PC-3 (cell line): ENCODE measurements around the gene ABHD2. TPM values are rescaled to one million over a fixed set of nuclear protein-coding genes. Genes with fewer than 3 reads are reported as not detected.

Experiments
- ATAC-seq: fragments of 200-7000 bp; cut with Tn5 transposase; 2 replicates; pipeline ENCODE4 v1.9.1; 2020; ENCODE audit warnings: mild to moderate bottlenecking, moderate library complexity
- BruUV-seq: library from RNA; stranded (reverse); fragments of 400-500 nt; replicated peaks from 2 replicates; lab custom pipeline; 2021; lab: Mats Ljungman, UMichigan
- CTCF ChIA-PET: fragments of 300-600 bp; sonication (Branson Sonifier 250); formaldehyde crosslinking; loops from one replicate; lab custom pipeline; 2022; ENCODE audit warnings: antibody characterized with exemption; lab: Charles Lee
- POLR2A ChIA-PET: fragments of 300-600 bp; sonication (Branson Sonifier 250); formaldehyde crosslinking; loops from one replicate; lab custom pipeline; 2022; ENCODE audit warnings: antibody characterized with exemption; ENCODE audit not compliant: unreplicated experiment; lab: Charles Lee
- DNase-seq: peaks from one replicate; pipeline ENCODE4 v3.0.0-alpha.2; 2015
- H2AFZ ChIP-seq: fragments of 300-600 bp; sonication (generic); 2 replicates; pipeline ENCODE4 v1.6.0; 2016; ENCODE audit warnings: antibody characterized with exemption, low read length
- H3F3A ChIP-seq: fragments of 300-600 bp; sonication (generic); one replicate; pipeline ENCODE4 v1.6.0; 2017; ENCODE audit warnings: antibody characterized with exemption, low read length, control low read depth, mild to moderate bottlenecking; ENCODE audit not compliant: unreplicated experiment
- H3K27ac ChIP-seq: fragments of 300-600 bp; sonication (generic); 2 replicates; pipeline ENCODE4 v1.5.1; 2016; ENCODE audit warnings: mild to moderate bottlenecking, low read length
- H3K27me3 ChIP-seq: fragments of 300-600 bp; sonication (generic); 2 replicates; pipeline ENCODE4 v1.6.1; 2016; ENCODE audit warnings: low read length, mixed read lengths
- H3K36me3 ChIP-seq: fragments of 300-600 bp; sonication (generic); 2 replicates; pipeline ENCODE4 v1.6.1; 2016; ENCODE audit warnings: low read depth, mixed run types, low read length, mixed read lengths
- H3K4me1 ChIP-seq: fragments of 300-600 bp; sonication (generic); 2 replicates; pipeline ENCODE4 v1.5.1; 2016; ENCODE audit warnings: low read length; ENCODE audit not compliant: insufficient read depth
- H3K4me2 ChIP-seq: fragments of 300-600 bp; sonication (generic); 2 replicates; pipeline ENCODE4 v1.6.0; 2016; ENCODE audit warnings: low read length
- H3K4me3 ChIP-seq: fragments of 300-600 bp; sonication (generic); 2 replicates; pipeline ENCODE4 v1.5.1; 2016; ENCODE audit warnings: mild to moderate bottlenecking, low read length, mixed read lengths
- H3K79me2 ChIP-seq: fragments of 300-600 bp; sonication (generic); 2 replicates; pipeline ENCODE4 v1.6.1; 2017; ENCODE audit warnings: low read length, mixed read lengths
- H3K9ac ChIP-seq: fragments of 300-600 bp; sonication (generic); 2 replicates; pipeline ENCODE4 v1.6.0; 2016; ENCODE audit warnings: mild to moderate bottlenecking, low read length
- H3K9me2 ChIP-seq: fragments of 300-600 bp; sonication (generic); replicated peaks from 2 replicates; pipeline ENCODE4 v1.6.1; 2016; ENCODE audit warnings: mixed run types, low read length, mixed read lengths
- H3K9me3 ChIP-seq: fragments of 300-600 bp; sonication (generic); 2 replicates; pipeline ENCODE4 v1.6.1; 2016; ENCODE audit warnings: low read length, mixed read lengths
- H4K20me1 ChIP-seq: fragments of 300-600 bp; sonication (generic); 2 replicates; pipeline ENCODE4 v1.6.1; 2016; ENCODE audit warnings: low read length, mixed read lengths
- CTCF ChIP-seq: fragments of 300-600 bp; sonication (generic); conservative IDR thresholded peaks from 2 replicates; pipeline ENCODE4 v1.5.1; 2017; ENCODE audit warnings: antibody characterized with exemption, low read depth, mild to moderate bottlenecking, low read length
- EZH2 ChIP-seq: fragments of 300-600 bp; sonication (generic); IDR thresholded peaks from one replicate; pipeline ENCODE4 v1.6.1; 2017; ENCODE audit warnings: antibody characterized with exemption, mild to moderate bottlenecking, low read length; ENCODE audit not compliant: unreplicated experiment
- EZH2phosphoT487 ChIP-seq: fragments of 300-600 bp; sonication (generic); IDR thresholded peaks from 2 replicates; pipeline ENCODE4 v1.6.1; 2018; ENCODE audit warnings: mild to moderate bottlenecking, antibody characterized with exemption, low read length, borderline replicate concordance
- intact Hi-C: fragments of 100-400 bp; cut with micrococcal nuclease; formaldehyde crosslinking; loops from 2 replicates; pipeline ENCODE4 v1.9.0; 2023
- total RNA-seq: library from RNA; depleted of rRNA; stranded (reverse); fragments of >200 nt; gene quantifications from 2 replicates; pipeline ENCODE4 v1.2.3, GENCODE V29; 2014

ABHD2 gene
- total RNA-seq, 1 experiment from 2014 or later: 34.0 TPM

GRCh38 chr15:89167267-89168176 lies 79.3 kb downstream of the ABHD2 start:
- peak; percentile 93 for DNase-seq
- Histone ChIP-seq H3K9ac (peak overlapping the region; percentile 73), H4K20me1 (no peaks in the 10 kb centered on the region), H3F3A (peaks cover 19% of the 10 kb centered on the region), H3K27ac (peak overlapping the region; percentile 98), H3K36me3 (no peaks in the 10 kb centered on the region), H3K4me1 (peaks cover 41% of the 10 kb centered on the region), H3K9me3 (no peaks in the 10 kb centered on the region), H3K79me2 (no peaks in the 10 kb centered on the region), H3K4me2 (peak overlapping the region; percentile 82), H3K4me3 (peak overlapping the region; percentile 55), H2AFZ (peak overlapping the region; percentile 34), H3K27me3 (no peaks in the 10 kb centered on the region), H3K9me2 (no peaks in the 10 kb centered on the region)
- ATAC-seq: peak; percentile 84
- TF ChIP-seq EZH2phosphoT487: no peak
- no peak for TF ChIP-seq CTCF
- TF ChIP-seq EZH2: no peak
- intact Hi-C loops: loop anchor here (2.0 kb wide), 2 partner anchors 39 to 77 kb away; no protein-coding TSS in a partner anchor
- no TSS peak for BruUV-seq
- CTCF ChIA-PET: interaction anchor here (1.0 kb wide), 2 partner anchors 10 to 80 kb away, joined by 3 read pairs; no protein-coding TSS in a partner anchor
- POLR2A ChIA-PET: interaction anchor here (0.7 to 2.3 kb wide), 4 partner anchors 46 to 511 kb away, joined by 3 to 11 read pairs (median 5); partner anchors contain the start of gene ABHD2

- peak overlapping the region; percentile 73 for H3K9ac ChIP-seq
- no peaks in the 10 kb centered on the region for H3K9me3 ChIP-seq
- no peaks in the 10 kb centered on the region for H3K36me3 ChIP-seq
- no TSS peak for BruUV-seq
- no peak overlapping the region for H2AFZ ChIP-seq
- peak overlapping the region; percentile 22; the same call in 1 of the 2 replicates for H3K4me3 ChIP-seq
- ATAC-seq (no peak), DNase-seq (no peak)
- no peaks in the 10 kb centered on the region for H3K27me3 ChIP-seq
- no peaks in the 10 kb centered on the region for H3K9me2 ChIP-seq
- peaks cover 41% of the 10 kb centered on the region for H3K4me1 ChIP-seq
- intact Hi-C loops: loop anchor here (2.0 kb wide), 1 partner anchor 78 kb away; no protein-coding TSS in a partner anchor
- TF ChIP-seq CTCF (no peak), EZH2phosphoT487 (no peak), EZH2 (no peak)
- peak overlapping the region; percentile 82 for H3K4me2 ChIP-seq
- H4K20me1 ChIP-seq: no peaks in the 10 kb centered on the region
- CTCF ChIA-PET: interaction anchor here (1.0 kb wide), 1 partner anchor 10 kb away, joined by 3 read pairs; no protein-coding TSS in a partner anchor
- H3F3A ChIP-seq: peaks cover 19% of the 10 kb centered on the region
- peak overlapping the region; percentile 98 for H3K27ac ChIP-seq
- no peaks in the 10 kb centered on the region for H3K79me2 ChIP-seq
- POLR2A ChIA-PET: interaction anchor here (1.1 to 2.3 kb wide), 2 partner anchors 53 to 80 kb away, joined by 7 to 11 read pairs; partner anchors contain the start of gene ABHD2
Measured at GRCh38 chr15:89168316-89168833, 80.1 kb downstream of the ABHD2 start.
